Sigmoid colon (tissue), 3 donors: ENCODE results near the gene SIGLEC8.

Source experiments
- POLR2A ChIP-seq, 2 donors: fragments of 450-650 bp; IDR thresholded peaks; one replicate each; pipeline ENCODE4 v1.6.1; 2016; ENCODE audit warnings: antibody characterized with exemption in 2 of 2, mild to moderate bottlenecking in 2 of 2, moderate library complexity in 2 of 2
- TF ChIP-seq, protein P1 (sequence below), 4 experiments: fragments of 450-650 bp in 3 of 4; fragments of 200-600 bp in 1 of 4; IDR thresholded peaks; one replicate each; pipeline ENCODE4 v1.5.1; 2016 to 2019; ENCODE audit warnings: antibody characterized with exemption in 4 of 4, mild to moderate bottlenecking in 3 of 4, moderate library complexity in 2 of 4

DNA sequence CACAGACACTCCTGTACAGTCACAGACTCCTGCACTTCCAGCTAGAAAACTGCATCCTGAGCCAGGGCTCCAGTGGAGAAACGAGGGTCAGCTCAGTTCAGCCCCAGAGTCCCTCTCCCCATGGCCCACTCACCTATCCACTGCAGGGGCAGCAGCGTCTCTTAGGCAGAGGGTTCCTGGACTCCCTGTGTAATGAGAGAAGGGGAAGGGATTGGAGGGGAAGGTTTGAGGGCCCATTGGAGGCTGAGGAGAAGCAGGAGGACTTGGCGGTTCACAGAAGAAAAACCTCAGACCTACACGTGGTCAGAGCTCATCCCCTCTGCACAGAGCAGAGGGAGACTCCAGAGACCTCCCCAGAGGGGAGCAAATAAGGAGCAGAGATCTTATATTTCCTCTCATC, 10.9 kb upstream of the SIGLEC8 start:
- TF ChIP-seq, protein P1, sequence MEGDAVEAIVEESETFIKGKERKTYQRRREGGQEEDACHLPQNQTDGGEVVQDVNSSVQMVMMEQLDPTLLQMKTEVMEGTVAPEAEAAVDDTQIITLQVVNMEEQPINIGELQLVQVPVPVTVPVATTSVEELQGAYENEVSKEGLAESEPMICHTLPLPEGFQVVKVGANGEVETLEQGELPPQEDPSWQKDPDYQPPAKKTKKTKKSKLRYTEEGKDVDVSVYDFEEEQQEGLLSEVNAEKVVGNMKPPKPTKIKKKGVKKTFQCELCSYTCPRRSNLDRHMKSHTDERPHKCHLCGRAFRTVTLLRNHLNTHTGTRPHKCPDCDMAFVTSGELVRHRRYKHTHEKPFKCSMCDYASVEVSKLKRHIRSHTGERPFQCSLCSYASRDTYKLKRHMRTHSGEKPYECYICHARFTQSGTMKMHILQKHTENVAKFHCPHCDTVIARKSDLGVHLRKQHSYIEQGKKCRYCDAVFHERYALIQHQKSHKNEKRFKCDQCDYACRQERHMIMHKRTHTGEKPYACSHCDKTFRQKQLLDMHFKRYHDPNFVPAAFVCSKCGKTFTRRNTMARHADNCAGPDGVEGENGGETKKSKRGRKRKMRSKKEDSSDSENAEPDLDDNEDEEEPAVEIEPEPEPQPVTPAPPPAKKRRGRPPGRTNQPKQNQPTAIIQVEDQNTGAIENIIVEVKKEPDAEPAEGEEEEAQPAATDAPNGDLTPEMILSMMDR (IDR thresholded peaks at IDR 0.05): no peak
- no peak for TF ChIP-seq POLR2A (IDR thresholded peaks at IDR 0.05)
